ENCODE measurements around the gene CBARP. TPM values are rescaled to one million over a fixed set of nuclear protein-coding genes. Genes with fewer than 3 reads are reported as not detected.
"Not testable (repeated sequence)": the region's sequence is repeated elsewhere in the genome, so short reads cannot be mapped to it uniquely, and the experiment has no call there.

CBARP gene
- total and polyA plus RNA-seq, 7 donors = 0.41 to 19.0 (median 0.88) TPM

GRCh38 chr19:1247748-1248138 lies 9.9 kb upstream of the CBARP start:
- Histone ChIP-seq H3K4me3 (peak overlapping the region; percentile 80), H3K4me1 (peaks cover 54% of the 10 kb centered on the region), H3K36me3 (ENCODE audit: insufficient read depth in 1 of 2, low read depth in 1 of 2) (peaks cover 0 to 20% of the 10 kb centered on the region in 2 donors), H3K9me3 (no peaks in the 10 kb centered on the region), H3K27ac (peak overlapping the region; percentile 99), H3K27me3 (ENCODE audit: insufficient read depth in 3 of 3, low read length in 2 of 3) (no peaks in the 10 kb centered on the region)
- no peak for ATAC-seq
- TF ChIP-seq, protein P1, sequence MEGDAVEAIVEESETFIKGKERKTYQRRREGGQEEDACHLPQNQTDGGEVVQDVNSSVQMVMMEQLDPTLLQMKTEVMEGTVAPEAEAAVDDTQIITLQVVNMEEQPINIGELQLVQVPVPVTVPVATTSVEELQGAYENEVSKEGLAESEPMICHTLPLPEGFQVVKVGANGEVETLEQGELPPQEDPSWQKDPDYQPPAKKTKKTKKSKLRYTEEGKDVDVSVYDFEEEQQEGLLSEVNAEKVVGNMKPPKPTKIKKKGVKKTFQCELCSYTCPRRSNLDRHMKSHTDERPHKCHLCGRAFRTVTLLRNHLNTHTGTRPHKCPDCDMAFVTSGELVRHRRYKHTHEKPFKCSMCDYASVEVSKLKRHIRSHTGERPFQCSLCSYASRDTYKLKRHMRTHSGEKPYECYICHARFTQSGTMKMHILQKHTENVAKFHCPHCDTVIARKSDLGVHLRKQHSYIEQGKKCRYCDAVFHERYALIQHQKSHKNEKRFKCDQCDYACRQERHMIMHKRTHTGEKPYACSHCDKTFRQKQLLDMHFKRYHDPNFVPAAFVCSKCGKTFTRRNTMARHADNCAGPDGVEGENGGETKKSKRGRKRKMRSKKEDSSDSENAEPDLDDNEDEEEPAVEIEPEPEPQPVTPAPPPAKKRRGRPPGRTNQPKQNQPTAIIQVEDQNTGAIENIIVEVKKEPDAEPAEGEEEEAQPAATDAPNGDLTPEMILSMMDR (IDR thresholded peaks at IDR 0.05) = no peak
- 49 to 58% (median 58%) methylated on average over 8 of the region's 8 CpGs for WGBS, 3 donors
- intact Hi-C loops (cut with DNase I) = no loop called here
- peak in 1 of 2 donors; percentile 52 for DNase-seq

GRCh38 chr19:1246265-1247087 lies 8.7 kb upstream of the CBARP start:
- H3K9me3 ChIP-seq; intact Hi-C loops (cut with DNase I); H3K4me3 ChIP-seq; H3K27me3 ChIP-seq (ENCODE audit: insufficient read depth in 3 of 3, low read length in 2 of 3); ATAC-seq: not testable (repeated sequence)
- H3K36me3 ChIP-seq (ENCODE audit: insufficient read depth in 1 of 2, low read depth in 1 of 2) = peaks cover 0 to 15% of the 10 kb centered on the region in 2 donors
- 49 to 58% (median 49%) methylated on average over 26 to 27 of the region's 27 CpGs for WGBS, 3 donors
- H3K4me1 ChIP-seq = peaks cover 50% of the 10 kb centered on the region
- DNase-seq = peak; percentile 53 to 77
- H3K27ac ChIP-seq = peak overlapping the region; percentile 99

GRCh38 chr19:1245494-1246264 lies 7.9 kb upstream of the CBARP start:
- no peaks in the 10 kb centered on the region for H3K27me3 ChIP-seq (ENCODE audit: insufficient read depth in 3 of 3, low read length in 2 of 3)
- peaks cover 58% of the 10 kb centered on the region for H3K4me1 ChIP-seq
- intact Hi-C loops (cut with DNase I) = loop anchor here in 1 of 2 donors (2.0 kb wide), 1 partner anchor 21 kb away; no protein-coding TSS in a partner anchor
- peak overlapping the region; percentile 99 for H3K27ac ChIP-seq
- TF ChIP-seq, protein P1 (IDR thresholded peaks at IDR 0.05) = no peak
- H3K36me3 ChIP-seq (ENCODE audit: insufficient read depth in 1 of 2, low read depth in 1 of 2) = peaks cover 0 to 9% of the 10 kb centered on the region in 2 donors
- no peaks in the 10 kb centered on the region for H3K9me3 ChIP-seq
- 24 to 34% (median 26%) methylated on average over 25 to 26 of the region's 26 CpGs for WGBS, 3 donors
- H3K4me3 ChIP-seq = peak overlapping the region; percentile 75
- ATAC-seq (peak; percentile 45 to 58 (median 53)), DNase-seq (peak; percentile 91 to 98)

- no peaks in the 10 kb centered on the region for H3K9me3 ChIP-seq
- TF ChIP-seq, protein P1 (IDR thresholded peaks at IDR 0.05) = no peak
- DNase-seq (peak; percentile 85 to 93), ATAC-seq (peak; percentile 8 to 39 (median 26))
- H3K27me3 ChIP-seq (ENCODE audit: insufficient read depth in 3 of 3, low read length in 2 of 3) = no peaks in the 10 kb centered on the region
- peaks cover 0 to under 1% of the 10 kb centered on the region in 2 donors for H3K36me3 ChIP-seq (ENCODE audit: insufficient read depth in 1 of 2, low read depth in 1 of 2)
- WGBS, 3 donors = 7 to 14% (median 9%) methylated on average over 28 to 31 of the region's 31 CpGs
- intact Hi-C loops (cut with DNase I) = loop anchor here (1.0 to 5.0 kb wide), 3 partner anchors 22 to 133 kb away; no protein-coding TSS in a partner anchor
- peak overlapping the region; percentile 99 for H3K27ac ChIP-seq
- H3K4me1 ChIP-seq = peaks cover 60% of the 10 kb centered on the region
- H3K4me3 ChIP-seq = peak overlapping the region; percentile 75
These were observed 7.1 kb upstream of the CBARP start for GRCh38 chr19:1244693-1245451.

Data from psoas muscle (tissue), 8 donors.